Common myeloid progenitor, CD34-positive (primary cell): Measurements from ENCODE around the gene CAP2.

Source experiments
- CTCF ChIA-PET: fragments of 350-600 bp; sonication (Branson Sonifier 250); formaldehyde crosslinking; loops from one replicate; lab custom pipeline; 2021; ENCODE audit warnings: antibody characterized with exemption; lab: Charles Lee
- POLR2A ChIA-PET: fragments of 350-600 bp; sonication (Branson Sonifier 250); formaldehyde crosslinking; loops from one replicate; lab custom pipeline; 2021; ENCODE audit warnings: antibody characterized with exemption; lab: Charles Lee
- DNase-seq, 3 donors: peaks; one replicate each; pipeline versions ENCODE4 v3.0.0 to v3.0.0-alpha.2; 2013
- H3K27ac ChIP-seq, 2 experiments: 1 replicate in 1 of 2; 2 replicates in 1 of 2; pipeline ENCODE4 v1.7.0; 2013; ENCODE audit warnings: inconsistent platforms in 2 of 2, low read length in 2 of 2, mild to moderate bottlenecking in 2 of 2, low read depth in 1 of 2, moderate library complexity in 1 of 2; ENCODE audit not compliant: severe bottlenecking in 2 of 2, insufficient read depth in 1 of 2, poor library complexity in 1 of 2
- H3K27me3 ChIP-seq, 5 experiments: replicated peaks in 2 of 5; 1 replicate in 3 of 5; 2 replicates in 2 of 5; pipeline versions ENCODE4 v1.6.1 to v1.7.0; 2013; ENCODE audit warnings: low read length in 4 of 5, mild to moderate bottlenecking in 2 of 5, moderate library complexity in 2 of 5, inconsistent platforms in 1 of 5; ENCODE audit not compliant: insufficient read depth in 5 of 5, control insufficient read depth in 4 of 5
- H3K36me3 ChIP-seq, 4 experiments: 1 replicate in 2 of 4; 2 replicates in 2 of 4; pipeline versions ENCODE4 v1.6.1 to v1.7.0; 2013; ENCODE audit warnings: low read length in 3 of 4, control low read depth in 1 of 4, mild to moderate bottlenecking in 1 of 4; ENCODE audit not compliant: control insufficient read depth in 4 of 4, insufficient read depth in 4 of 4
- H3K4me1 ChIP-seq, 4 experiments: 1 replicate in 3 of 4; 2 replicates in 1 of 4; pipeline versions ENCODE4 v1.6.1 to v1.7.1; 2013; ENCODE audit warnings: low read length in 3 of 4, mild to moderate bottlenecking in 3 of 4, control low read depth in 1 of 4, inconsistent platforms in 1 of 4, moderate library complexity in 1 of 4; ENCODE audit not compliant: control insufficient read depth in 4 of 4, insufficient read depth in 4 of 4; ENCODE audit errors: control extremely low read depth in 1 of 4
- H3K4me3 ChIP-seq, 7 experiments: 1 replicate in 4 of 7; 2 replicates in 3 of 7; pipeline versions ENCODE4 v1.5.1 to v1.7.0; 2013; ENCODE audit warnings: mild to moderate bottlenecking in 7 of 7, low read length in 6 of 7, moderate library complexity in 6 of 7, inconsistent platforms in 2 of 7, low read depth in 2 of 7, control low read depth in 1 of 7; ENCODE audit not compliant: insufficient read depth in 4 of 7, control insufficient read depth in 1 of 7; ENCODE audit errors: extremely low read depth in 1 of 7
- H3K9me3 ChIP-seq, 5 experiments: 1 replicate in 4 of 5; 2 replicates in 1 of 5; pipeline versions ENCODE4 v1.6.1 to v1.7.1; 2013; ENCODE audit warnings: low read length in 4 of 5, mild to moderate bottlenecking in 2 of 5, inconsistent platforms in 1 of 5, low read depth in 1 of 5, moderate library complexity in 1 of 5; ENCODE audit not compliant: control insufficient read depth in 4 of 5, insufficient read depth in 2 of 5; ENCODE audit errors: control extremely low read depth in 1 of 5
- WGBS: methylation state at CpG from one replicate; pipeline ENCODE4 v1.1.5; 2013; ENCODE audit not compliant: insufficient coverage; 5-methylcytosine and 5-hydroxymethylcytosine counted together

CAP2 gene

DNA sequence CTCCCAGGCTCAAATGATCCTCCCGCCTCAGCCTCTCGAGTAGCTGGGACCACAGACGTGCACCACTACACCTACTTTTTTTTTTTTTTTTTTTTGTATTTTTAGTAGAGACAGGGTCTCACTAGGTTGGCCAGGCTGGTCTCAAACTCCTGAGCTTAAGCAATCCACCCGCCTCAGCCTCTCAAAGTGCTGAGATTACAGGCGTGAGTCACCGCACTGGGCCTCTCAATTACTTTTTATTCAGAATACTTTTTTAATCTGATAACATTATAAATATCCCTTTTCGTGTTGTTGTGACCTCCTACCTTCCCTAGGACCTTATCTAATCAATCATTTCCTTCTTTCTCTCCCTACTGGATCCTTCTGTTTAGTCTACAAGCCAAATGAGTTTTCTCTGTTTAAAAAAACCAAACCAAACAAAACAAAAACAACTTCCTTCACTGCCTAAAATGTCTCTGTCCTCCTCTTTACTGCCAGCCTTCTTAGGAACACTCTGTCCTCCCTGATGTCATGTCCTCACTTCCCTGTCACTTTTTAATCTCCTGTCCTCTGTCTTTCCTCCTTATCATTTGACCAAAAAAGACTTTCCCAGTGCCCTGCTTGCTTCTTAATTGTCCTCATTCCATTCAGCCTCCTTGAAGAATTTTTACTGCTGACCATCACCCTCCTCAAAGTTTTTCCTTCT lies 85.0 kb downstream of the CAP2 start:
- DNase-seq = no peak
- ChIA-PET POLR2A (no interaction called here), CTCF (interaction anchor here (1.2 kb wide), 1 partner anchor 106 kb away, joined by 3 read pairs; no protein-coding TSS in a partner anchor)
- Histone ChIP-seq H3K36me3 (no peaks in the 10 kb centered on the region), H3K4me1 (no peaks in the 10 kb centered on the region), H3K27ac (no peak overlapping the region), H3K27me3 (peaks cover 0 to 2% (median 0%) of the 10 kb centered on the region in 5 experiments), H3K4me3 (no peak overlapping the region), H3K9me3 (no peaks in the 10 kb centered on the region)
- 93% methylated on average over 4 of the region's 7 CpGs for WGBS

DNA sequence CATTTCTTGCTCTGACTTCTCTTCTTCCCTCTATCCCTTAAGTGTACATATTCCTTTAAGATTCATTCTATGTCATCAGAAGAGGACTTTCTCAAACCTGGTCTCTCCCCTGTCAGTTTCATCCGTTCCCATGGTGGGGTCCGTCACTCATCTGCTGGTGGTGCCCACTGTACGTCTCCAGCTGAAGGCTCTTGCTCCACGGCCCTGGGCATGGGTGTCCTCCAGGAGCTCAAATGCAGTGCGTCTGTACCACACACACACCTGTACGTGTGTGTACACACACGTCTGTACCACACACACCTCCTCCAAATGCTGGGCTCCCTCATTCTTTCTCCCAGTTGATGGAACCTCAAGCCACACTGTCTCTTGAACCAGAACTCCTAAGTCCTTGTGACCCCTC lies 85.6 kb downstream of the CAP2 start:
- Histone ChIP-seq H3K4me3 (no peak overlapping the region), H3K27me3 (no peaks in the 10 kb centered on the region), H3K9me3 (no peaks in the 10 kb centered on the region), H3K36me3 (no peaks in the 10 kb centered on the region), H3K4me1 (no peaks in the 10 kb centered on the region), H3K27ac (no peak overlapping the region)
- 94% methylated on average over 7 of the region's 7 CpGs for WGBS
- CTCF ChIA-PET = interaction anchor here (1.2 to 2.0 kb wide), 2 partner anchors 12 to 105 kb away, joined by 3 to 4 read pairs; no protein-coding TSS in a partner anchor
- POLR2A ChIA-PET = no interaction called here
- no peak for DNase-seq

DNA sequence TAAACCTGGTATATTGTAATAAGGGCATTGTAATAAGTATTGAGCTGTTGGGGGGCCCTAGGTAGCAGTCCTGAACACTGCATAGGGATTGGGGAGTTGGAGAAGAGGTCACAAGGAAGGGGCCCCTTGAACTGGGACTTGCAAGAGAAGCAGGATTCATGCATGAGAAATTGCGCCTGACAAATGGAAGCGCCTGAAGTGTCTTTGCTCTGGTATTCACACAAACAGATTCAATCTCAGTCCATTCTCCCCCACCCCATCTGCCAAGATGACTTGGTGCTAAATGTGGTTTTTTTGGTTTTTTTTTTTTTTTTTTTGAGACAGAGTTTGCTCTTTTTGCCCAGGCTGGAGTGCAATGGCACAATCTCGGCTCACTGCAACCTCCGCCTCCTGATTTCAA lies 87.1 kb downstream of the CAP2 start:
- POLR2A ChIA-PET = no interaction called here
- Histone ChIP-seq H3K36me3 (no peaks in the 10 kb centered on the region), H3K27ac (no peak overlapping the region), H3K9me3 (no peaks in the 10 kb centered on the region), H3K4me1 (no peaks in the 10 kb centered on the region), H3K27me3 (no peaks in the 10 kb centered on the region), H3K4me3 (no peak overlapping the region)
- no peak for DNase-seq
- CTCF ChIA-PET = interaction anchor here (2.0 kb wide), 1 partner anchor 11 kb away, joined by 4 read pairs; no protein-coding TSS in a partner anchor
- WGBS = no CpG with 5 or more reads among the region's 4 CpGs

DNA sequence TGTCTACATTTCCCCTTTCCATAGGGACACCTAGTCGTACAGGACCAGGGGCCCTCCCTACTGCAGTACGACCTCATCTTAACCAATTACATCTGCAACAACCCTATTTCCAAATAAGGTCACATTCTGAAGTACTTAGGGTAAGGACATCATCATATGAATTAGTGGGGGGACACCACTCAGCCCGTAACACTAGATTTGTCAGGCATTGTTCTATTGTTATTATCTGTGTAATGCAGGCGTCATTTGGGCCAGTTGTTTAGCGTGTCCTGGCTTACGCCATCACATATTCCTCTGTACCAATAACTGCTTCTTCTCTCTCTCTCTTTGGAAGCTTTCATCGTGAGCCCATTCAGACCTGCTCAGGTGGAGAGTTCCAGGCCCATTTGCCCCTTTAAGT lies 89.3 kb downstream of the CAP2 start:
- H3K4me3 ChIP-seq = no peak overlapping the region
- H3K4me1 ChIP-seq = no peaks in the 10 kb centered on the region
- no peaks in the 10 kb centered on the region for H3K9me3 ChIP-seq
- no peaks in the 10 kb centered on the region for H3K36me3 ChIP-seq
- CTCF ChIA-PET = no interaction called here
- H3K27me3 ChIP-seq = no peaks in the 10 kb centered on the region
- no peak for DNase-seq
- POLR2A ChIA-PET = no interaction called here
- no peak overlapping the region for H3K27ac ChIP-seq
- WGBS = 100% methylated on average over 3 of the region's 7 CpGs

DNA sequence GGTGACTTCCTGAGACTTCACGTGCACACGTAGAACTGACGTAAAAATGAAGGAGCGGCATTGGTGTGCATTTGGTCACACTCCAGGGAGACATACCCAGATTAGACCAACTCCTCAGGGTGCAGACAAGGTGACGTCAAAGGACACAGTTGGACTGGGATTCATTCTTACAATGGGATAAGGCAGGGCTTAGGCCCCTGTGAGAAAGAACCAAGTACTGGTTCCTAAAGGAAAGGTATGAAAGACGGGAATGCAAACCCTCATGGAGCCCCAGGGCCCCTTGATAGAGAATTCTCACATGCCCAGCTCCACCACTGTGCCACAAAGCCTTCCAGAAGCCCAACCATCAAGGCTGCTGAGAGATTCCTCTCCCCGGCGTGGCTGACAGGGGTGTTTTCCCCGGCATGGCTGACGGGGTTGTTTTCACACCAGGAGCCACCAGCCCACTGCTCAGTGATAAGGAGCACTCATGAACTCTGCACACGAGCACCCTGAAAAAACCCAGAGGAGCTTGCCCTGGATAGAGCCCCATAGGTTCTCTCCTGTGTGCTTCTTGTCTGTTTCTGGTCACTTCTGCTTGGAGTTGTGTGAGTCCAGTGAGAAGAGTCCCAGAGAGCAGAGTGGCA lies 90.1 kb downstream of the CAP2 start:
- Histone ChIP-seq H3K4me3 (no peak overlapping the region), H3K36me3 (no peaks in the 10 kb centered on the region), H3K27me3 (no peaks in the 10 kb centered on the region), H3K27ac (no peak overlapping the region), H3K4me1 (no peaks in the 10 kb centered on the region), H3K9me3 (no peaks in the 10 kb centered on the region)
- WGBS = 98% methylated on average over 11 of the region's 11 CpGs
- no peak for DNase-seq
- ChIA-PET POLR2A (no interaction called here), CTCF (no interaction called here)

DNA sequence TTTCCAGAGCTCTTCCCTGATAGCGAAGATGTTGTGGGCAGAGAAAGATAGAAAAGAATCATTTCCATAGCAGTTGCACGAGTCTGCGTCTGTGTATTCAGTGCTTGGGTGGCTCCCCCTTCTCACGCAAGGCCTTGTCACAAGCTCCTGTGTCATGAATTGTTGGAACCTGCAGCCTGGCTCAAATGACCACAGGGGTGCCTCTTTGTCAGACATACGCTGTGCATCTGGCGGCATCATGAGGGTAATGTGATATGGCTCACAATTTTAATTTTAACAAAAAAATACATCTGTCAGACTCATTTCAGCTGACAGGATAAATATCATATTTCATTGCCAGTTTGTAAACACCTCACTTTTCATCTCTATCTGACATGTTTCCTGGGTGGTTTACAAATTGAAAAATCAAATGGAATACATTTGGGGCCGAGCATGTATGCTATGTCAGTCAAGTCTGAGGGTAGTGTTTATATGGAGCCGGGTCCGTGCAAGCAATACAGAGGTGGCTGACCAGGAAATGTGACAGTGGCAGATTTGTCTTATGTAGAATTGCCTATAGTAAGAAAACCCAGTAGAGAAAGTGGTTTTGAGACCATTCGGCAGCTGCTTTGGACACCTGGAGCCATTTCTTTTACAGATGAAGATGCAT lies 90.9 kb downstream of the CAP2 start:
- Histone ChIP-seq H3K4me3 (no peak overlapping the region), H3K9me3 (no peaks in the 10 kb centered on the region), H3K27ac (no peak overlapping the region), H3K27me3 (no peaks in the 10 kb centered on the region), H3K4me1 (no peaks in the 10 kb centered on the region), H3K36me3 (no peaks in the 10 kb centered on the region)
- CTCF ChIA-PET = no interaction called here
- no peak for DNase-seq
- 100% methylated on average over 6 of the region's 10 CpGs for WGBS
- POLR2A ChIA-PET = no interaction called here

DNA sequence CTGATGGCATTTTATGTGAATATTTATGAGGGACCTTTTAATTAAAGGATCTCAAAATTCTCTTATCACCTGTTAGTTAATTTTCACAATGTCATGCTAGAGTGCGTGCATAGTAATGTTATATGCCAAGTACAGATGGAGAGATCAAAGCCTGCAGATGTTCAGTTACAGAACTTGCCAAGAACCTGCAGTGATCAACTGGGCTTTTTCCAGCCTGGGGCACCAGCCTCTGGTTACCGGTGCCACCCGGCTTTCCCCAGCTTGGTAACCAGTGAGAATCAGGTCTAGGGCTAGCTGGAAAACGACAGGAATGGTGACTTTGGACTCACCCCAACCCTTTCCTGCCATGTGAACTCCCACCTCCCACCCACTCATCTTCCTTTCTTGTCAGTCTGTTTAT lies 91.8 kb downstream of the CAP2 start:
- CTCF ChIA-PET = no interaction called here
- 100% methylated on average over 3 of the region's 4 CpGs for WGBS
- DNase-seq = no peak
- Histone ChIP-seq H3K36me3 (no peaks in the 10 kb centered on the region), H3K4me3 (no peak overlapping the region), H3K9me3 (no peaks in the 10 kb centered on the region), H3K4me1 (no peaks in the 10 kb centered on the region), H3K27me3 (no peaks in the 10 kb centered on the region), H3K27ac (no peak overlapping the region)
- POLR2A ChIA-PET = no interaction called here
